HG02642 (cell line): ENCODE measurements around the gene CAMK2B.

ENCODE experiments used
- ATAC-seq: cut with Tn5 transposase; IDR thresholded peaks from one replicate; pipeline ENCODE4 v1.9.1; 2021; ENCODE audit warnings: mild to moderate bottlenecking; ENCODE audit not compliant: unreplicated experiment, poor library complexity

CAMK2B gene

DNA sequence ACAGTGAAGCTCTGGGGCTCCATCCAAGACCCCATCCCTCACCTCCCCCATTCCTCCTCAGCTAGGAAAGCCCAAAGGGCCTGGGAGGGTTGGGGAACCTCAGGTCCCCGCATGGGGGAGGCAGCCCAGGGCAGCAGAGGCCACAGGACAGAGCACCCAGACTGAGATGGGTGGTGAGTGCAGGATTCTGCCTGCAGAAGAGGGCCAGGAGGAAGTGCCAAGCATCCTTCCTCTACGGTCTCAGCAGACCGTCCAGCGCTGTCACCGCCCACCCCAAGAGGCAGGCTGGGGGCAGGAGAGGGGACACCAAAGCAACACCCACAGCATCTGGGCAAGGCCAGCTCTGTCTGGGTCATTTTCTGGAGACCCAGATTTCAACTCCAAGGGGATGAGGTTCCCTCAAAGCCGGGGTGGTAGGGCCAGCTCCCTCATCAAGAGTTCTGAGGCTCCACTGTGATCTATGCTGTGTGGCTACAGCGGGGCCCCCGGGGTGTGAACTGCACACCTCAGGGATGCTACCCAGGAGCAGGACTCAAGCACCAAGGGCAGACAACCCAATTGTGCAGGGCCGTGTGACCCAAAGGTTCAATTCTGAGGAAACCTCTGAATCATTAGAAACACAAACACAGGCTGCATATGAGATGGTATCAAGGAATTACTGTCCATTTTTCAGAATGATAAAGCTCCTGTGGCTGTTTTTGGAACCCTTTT, 46.8 kb downstream of the CAMK2B start:
- ATAC-seq: no peak

DNA sequence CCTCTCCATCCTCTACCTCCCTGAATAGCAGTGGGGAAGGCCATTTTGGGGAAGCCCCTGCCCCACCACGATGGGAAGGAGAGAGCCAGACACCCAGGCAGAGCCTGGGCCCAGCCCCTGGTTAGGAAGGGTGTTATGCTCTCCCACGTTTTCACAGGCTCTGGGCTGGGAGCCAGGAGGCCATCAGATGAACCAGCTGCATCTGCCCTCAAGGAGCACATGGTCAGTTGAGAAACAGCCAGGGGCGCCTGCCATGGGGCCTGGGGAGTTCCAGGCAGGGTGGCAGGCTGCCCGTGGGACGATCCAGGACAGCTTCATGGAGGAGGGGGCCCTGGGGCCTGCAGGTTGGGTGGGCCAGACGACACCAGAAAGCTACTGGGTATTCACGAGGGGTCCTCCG, 47.5 kb downstream of the CAMK2B start:
- no peak for ATAC-seq

DNA sequence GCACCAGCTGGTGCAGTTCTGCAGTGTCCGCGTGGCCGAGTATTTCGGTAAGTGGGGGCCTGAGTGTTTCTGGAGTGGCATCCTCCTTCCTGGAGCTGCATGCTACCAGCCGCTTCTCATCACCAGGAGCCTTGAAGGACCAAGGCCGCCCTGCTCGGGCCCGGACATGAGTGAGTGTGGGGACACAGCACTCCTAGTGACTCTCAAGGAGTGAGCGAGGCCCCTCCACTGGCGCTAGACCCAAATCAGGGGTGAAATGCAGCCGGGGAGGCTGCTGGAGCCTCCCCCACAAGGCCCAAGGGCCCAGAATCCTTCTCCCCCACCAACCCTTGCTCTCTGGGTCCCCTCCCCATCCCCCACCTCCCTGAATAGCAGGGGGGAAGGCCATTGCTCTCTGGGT, 48.0 kb downstream of the CAMK2B start:
- ATAC-seq: no peak

- no peak for ATAC-seq
Measured at GRCh38 chr7:44276571-44277221, 48.7 kb downstream of the CAMK2B start.

DNA sequence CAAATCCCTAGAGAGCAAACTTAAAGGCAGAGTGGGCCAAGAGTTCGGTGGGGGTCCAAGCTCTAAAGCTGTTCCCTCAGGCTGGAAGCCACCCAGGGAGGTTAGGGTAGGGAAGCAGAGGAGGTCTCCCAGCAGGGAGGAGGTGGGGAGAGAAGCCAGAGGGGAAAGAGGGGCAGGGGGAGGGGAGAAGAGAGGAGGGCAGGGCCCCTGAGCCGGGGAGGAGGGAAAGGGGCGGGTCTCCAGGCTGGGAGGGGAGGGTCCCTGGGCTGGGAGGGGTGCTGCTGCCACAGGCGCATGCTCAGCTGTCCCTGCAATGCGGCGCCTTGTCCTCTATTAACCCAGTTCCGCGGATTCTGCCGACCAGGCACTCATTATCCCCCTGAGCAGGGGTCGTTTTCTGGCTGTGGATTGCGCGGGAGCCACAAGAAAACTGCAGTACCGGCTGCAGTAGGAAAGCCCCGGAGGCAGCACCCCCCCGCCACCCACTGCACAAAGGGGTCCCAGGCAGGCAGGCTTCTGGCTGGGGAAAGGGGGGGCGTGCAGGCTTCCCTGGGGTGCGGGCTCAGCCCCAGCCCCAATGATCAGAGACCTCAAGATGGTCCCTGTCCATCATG, 49.3 kb downstream of the CAMK2B start:
- no peak for ATAC-seq

GRCh38 chr7:44275146-44275545, 50.2 kb downstream of the CAMK2B start:
- no peak for ATAC-seq

DNA sequence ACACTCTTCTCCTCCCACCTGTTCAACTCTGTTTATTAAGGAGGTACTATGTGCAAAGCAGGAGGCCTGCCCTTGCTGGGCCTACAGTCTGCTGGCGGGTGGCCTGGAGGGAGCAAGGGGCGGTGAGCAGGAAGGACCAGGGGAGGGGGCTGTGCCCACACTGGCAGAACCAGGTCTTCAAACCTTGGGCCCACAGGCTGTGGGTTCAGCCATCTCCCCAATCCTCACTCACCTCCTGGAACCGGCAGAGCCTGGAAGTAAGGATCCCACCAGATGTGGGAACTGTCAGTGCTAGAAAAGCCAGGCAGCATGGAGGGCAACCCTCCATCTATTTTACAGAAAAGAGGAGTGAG, 50.8 kb downstream of the CAMK2B start:
- ATAC-seq: no peak

GRCh38 chr7:44273681-44274622, 51.4 kb downstream of the CAMK2B start:
- no peak for ATAC-seq

GRCh38 chr7:44272981-44273380, 52.4 kb downstream of the CAMK2B start:
- no peak for ATAC-seq

- no peak for ATAC-seq
Measured at GRCh38 chr7:44272456-44272855, 52.9 kb downstream of the CAMK2B start.

DNA sequence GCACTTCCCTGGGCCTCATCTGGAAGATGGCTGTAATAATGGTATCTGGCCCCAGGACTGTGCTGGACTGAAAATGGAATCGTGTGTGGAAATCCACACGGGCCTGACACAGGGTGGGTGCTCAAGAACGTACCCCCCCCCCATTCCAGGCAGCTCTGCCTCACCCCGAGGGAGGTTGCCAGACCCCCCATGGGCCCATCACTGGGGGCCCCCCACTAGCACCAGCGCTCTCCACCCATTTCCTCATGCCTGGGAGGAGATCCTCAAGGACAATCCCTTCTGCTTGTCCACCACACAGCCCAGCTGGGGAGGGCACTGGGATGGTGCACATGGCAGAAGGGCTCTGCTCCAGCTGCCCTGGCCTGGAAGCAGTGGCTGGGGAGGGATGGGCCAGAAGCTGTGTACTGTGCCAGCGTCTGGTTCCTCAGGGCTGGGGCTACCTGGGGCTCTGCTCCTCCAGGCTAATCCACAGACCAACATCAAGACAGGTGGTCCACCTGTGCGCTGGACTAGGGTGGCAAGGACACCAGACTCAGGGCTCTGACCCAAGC, 55.4 kb downstream of the CAMK2B start:
- no peak for ATAC-seq

DNA sequence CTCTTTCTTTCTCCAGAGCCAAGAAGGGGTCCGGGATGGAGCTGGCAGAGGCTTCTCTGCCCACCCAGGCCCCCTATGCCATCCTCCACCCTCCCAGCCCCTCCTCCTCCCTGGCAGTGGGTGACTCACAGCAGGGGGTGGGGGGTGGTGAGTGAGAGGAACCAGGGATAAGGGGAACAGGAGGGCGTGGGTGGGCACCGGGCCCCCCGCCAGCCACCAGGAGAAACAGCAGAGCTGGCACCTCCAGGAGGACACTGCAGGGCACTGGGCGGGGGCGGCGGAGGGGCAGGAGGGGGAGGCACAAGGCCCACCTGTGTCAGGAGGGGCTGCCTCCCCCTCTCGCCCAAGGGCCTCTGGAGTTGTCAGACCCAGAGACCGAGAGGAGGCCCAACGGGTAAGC, 56.0 kb downstream of the CAMK2B start:
- no peak for ATAC-seq

- no peak for ATAC-seq
Measured at GRCh38 chr7:44268671-44269070, 56.7 kb downstream of the CAMK2B start.

DNA sequence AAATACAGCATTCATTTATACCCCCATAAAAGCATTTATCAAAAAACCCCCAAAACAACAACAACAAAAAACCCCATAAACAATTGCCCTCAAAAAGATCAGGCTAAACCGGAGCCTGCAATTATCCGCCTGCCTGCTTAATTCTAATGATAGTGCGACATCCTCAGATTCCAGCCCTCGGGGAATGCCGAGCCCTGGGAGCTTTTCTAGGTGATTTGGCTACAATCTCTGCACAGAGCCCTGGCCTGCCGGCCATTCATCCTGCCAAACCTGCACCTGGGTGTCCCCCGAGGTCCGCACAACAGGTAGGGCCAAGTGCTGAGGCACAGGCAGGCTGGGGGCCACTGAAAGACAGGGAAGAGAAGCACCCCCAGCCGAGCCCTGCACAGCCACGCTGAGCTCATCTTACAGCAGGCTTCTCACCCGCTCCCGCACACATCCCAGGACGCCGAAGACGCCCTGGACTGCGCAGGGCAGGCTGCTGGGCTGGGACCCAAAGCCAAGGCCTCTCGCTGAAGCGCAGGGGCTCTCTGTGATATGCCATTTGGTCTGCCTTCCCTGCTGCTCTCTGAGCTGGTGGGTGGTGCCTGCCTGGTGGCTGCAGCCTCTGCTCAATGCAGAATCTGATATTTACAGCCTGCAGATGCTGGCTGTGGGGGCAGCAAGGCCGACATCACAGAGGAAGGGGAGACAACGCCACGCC, 57.5 kb downstream of the CAMK2B start:
- no peak for ATAC-seq

DNA sequence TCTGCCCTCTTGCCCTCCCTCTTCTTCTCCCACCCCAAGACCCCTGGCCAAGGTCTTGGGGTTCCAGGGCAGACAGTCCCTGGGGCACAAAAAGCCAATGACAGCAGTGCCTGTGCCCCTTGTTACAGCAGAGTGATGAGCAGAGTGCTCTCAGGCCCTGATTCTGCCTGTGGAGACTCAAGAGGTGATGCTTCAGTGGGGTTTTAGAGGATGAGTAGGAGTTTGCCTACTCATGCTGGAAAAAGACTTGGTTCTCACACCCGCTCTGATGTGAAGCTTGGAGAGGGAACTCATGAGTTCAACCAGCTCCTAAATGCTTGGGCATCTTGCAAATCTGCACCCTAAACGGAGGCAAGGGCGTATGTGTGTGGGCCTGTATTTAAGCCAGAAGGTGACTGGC, 58.2 kb downstream of the CAMK2B start:
- no peak for ATAC-seq

DNA sequence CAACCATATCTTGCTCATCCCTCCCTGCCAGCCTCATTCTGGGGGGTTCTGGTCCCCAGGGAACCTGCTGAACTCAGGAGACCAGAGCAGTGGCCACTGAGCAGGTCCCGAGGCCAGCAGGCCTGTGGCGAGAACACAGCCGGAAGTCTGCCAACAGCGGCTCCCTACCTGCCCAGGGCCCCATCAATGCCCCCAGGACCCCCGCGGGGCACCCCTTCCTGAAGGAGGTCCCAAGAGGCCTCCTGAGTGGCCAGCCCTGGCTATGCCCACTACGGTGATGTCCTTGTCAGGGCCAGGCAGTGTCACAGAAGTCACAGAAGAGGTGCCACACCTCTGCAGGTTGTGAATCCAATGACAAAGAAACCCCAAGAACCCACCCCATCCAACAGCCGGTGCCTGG, 58.9 kb downstream of the CAMK2B start:
- no peak for ATAC-seq

DNA sequence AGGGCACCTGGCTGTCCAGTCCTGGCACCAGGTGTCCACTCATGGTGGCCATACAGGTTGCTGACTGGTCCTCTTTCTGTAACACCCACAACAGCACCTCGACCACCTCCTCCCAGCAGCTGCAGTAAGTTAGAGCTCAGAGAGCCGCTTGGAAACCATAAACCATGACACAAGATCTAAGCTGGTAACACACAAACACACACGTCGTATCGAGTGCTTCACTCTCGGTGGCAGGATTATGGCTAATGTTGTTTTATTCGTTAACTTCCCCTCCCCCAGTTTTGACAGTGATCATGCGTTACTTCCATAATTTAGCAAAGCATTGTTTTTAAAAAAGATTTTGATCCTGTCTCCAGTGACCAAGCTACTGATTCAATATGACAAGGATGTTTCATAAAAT, 59.7 kb downstream of the CAMK2B start:
- no peak for ATAC-seq

DNA sequence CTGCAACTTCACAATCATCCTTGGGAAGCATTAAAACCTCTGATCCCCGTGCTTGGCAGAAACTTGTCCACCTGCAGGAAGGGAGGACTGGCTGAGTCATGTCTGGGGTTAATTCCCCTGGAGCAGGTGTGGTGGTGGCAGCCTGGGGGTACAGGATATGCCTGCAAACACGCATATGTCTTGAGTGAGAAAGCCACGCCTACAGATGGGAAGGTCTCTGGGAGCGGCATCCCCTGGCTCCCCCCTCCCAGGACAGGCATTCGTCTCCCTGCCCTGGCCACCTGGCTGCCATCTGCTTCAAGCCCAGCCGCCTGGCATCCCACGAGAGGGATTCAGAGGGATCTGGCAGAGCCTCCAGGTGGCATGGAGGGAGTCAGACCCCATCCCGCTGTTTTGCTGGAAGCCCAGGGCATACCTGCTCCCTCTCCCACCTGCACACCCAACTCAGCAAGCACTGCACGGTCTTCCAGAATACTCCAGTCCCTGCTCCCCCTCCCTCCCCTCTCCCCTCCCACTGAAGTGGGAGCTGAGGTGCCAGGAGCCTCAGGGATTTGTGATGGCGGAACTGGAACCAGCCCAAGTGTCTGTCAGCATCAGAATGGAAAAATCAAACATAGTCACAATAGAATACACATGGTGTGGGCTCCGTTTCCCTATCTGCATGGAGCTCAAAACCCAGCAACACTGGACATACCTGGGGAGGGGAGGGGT, 61.0 kb downstream of the CAMK2B start:
- no peak for ATAC-seq

DNA sequence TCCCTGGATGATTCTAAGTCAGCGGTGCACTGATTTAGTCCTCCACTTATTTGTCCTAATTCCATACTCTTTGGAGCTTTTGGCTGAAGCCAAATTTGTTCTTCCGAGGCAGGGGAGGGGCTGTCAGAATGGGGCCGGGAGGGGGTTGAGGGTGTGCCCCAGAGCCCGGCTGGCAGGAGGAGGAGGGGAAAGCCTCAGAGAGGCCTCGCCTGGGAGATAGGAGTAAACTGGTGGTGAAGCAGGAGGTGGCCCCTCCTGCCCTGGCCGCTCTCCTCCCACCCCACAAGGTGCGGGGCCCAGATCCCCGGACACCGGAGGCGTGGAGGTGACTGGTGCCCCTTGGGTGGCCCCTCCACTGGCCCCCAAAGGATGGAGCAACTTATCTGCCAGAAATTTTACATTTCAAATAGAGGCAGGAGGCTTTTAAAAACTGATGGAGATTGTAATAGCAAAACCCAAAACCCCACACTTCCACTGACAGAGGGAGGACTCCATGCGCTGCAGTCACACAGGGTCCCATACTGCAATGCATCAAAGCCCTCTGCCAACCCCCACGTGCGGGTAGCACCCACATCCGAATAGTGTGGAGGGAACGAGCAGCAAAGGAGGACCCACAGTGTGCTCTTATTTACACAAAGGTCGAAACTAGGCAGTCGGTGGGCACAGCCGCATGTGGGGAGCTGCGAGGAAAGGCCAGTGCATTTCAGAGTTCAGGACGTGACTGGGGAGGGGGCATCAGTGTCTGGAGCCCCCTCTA, 61.9 kb downstream of the CAMK2B start:
- ATAC-seq: no peak
